Liver (tissue), 9 donors: ENCODE data around the gene LNX1. TPM values are rescaled to one million over a fixed set of nuclear protein-coding genes. Genes with fewer than 3 reads are reported as not detected.

Experiments
- DNase-seq: peaks from one replicate; pipeline ENCODE4 v3.0.0-alpha.2; 2017; ENCODE audit warnings: low spot score
- H3K27ac ChIP-seq, 2 donors: one replicate each; pipeline ENCODE4 v1.7.0; 2013; ENCODE audit warnings: inconsistent platforms in 2 of 2, low read length in 2 of 2, control low read depth in 1 of 2, low read depth in 1 of 2, mild to moderate bottlenecking in 1 of 2
- H3K27me3 ChIP-seq, 4 donors: one replicate each; pipeline versions ENCODE4 v1.6.1 to v1.7.0; 2013; ENCODE audit warnings: low read length in 3 of 4, inconsistent platforms in 1 of 4, mild to moderate bottlenecking in 1 of 4, moderate library complexity in 1 of 4; ENCODE audit not compliant: control insufficient read depth in 4 of 4, insufficient read depth in 4 of 4
- H3K36me3 ChIP-seq, 4 donors: one replicate each; pipeline versions ENCODE4 v1.6.1 to v1.7.0; 2013; ENCODE audit warnings: low read length in 3 of 4, mild to moderate bottlenecking in 3 of 4, low read depth in 1 of 4, moderate library complexity in 1 of 4; ENCODE audit not compliant: control insufficient read depth in 4 of 4, insufficient read depth in 3 of 4
- H3K4me1 ChIP-seq, 4 donors: one replicate each; pipeline versions ENCODE4 v1.6.1 to v1.7.0; 2013; ENCODE audit warnings: low read length in 3 of 4, mild to moderate bottlenecking in 3 of 4, moderate library complexity in 1 of 4; ENCODE audit not compliant: control insufficient read depth in 4 of 4, insufficient read depth in 4 of 4
- H3K4me3 ChIP-seq, 3 donors: one replicate each; pipeline versions ENCODE4 v1.6.1 to v1.7.0; 2013; ENCODE audit warnings: low read length in 3 of 3, control low read depth in 1 of 3, low read depth in 1 of 3, mild to moderate bottlenecking in 1 of 3
- H3K9ac ChIP-seq, 2 donors: one replicate each; pipeline ENCODE4 v1.7.0; 2013; ENCODE audit warnings: low read length in 2 of 2, mild to moderate bottlenecking in 2 of 2, moderate library complexity in 2 of 2, control low read depth in 1 of 2, low read depth in 1 of 2
- H3K9me3 ChIP-seq, 4 donors: one replicate each; pipeline versions ENCODE4 v1.6.1 to v1.7.0; 2013; ENCODE audit warnings: low read length in 3 of 4; ENCODE audit not compliant: control insufficient read depth in 4 of 4
- ATF3 ChIP-seq: IDR thresholded peaks from 2 replicates; pipeline ENCODE4 v1.6.1; 2016; ENCODE audit warnings: antibody characterized with exemption
- CTCF ChIP-seq: fragments of 150-350 bp; IDR thresholded peaks from 2 replicates; pipeline ENCODE4 v1.5.1; 2017; ENCODE audit warnings: improper control_type of control experiment, low read depth, low read length; ENCODE audit not compliant: missing input control
- EGR1 ChIP-seq, 2 donors: IDR thresholded peaks; 2 replicates each; pipeline ENCODE4 v1.6.1; 2016 to 2018; ENCODE audit warnings: antibody characterized with exemption in 2 of 2, low read depth in 2 of 2
- FOXA1 ChIP-seq: IDR thresholded peaks from 2 replicates; pipeline ENCODE4 v1.6.1; 2016; ENCODE audit warnings: antibody characterized with exemption
- FOXA2 ChIP-seq: IDR thresholded peaks from 2 replicates; pipeline ENCODE4 v1.6.1; 2016; ENCODE audit warnings: antibody characterized with exemption
- GABPA ChIP-seq, 2 donors: IDR thresholded peaks in 1 of 2; conservative IDR thresholded peaks in 1 of 2; 2 replicates each; pipeline ENCODE4 v1.6.1; 2016; ENCODE audit warnings: antibody characterized with exemption in 2 of 2, mild to moderate bottlenecking in 1 of 2, moderate library complexity in 1 of 2
- HNF4A ChIP-seq, 2 donors: conservative IDR thresholded peaks; 2 replicates each; pipeline ENCODE4 v1.6.1; 2016; ENCODE audit warnings: antibody characterized with exemption in 2 of 2, mild to moderate bottlenecking in 2 of 2
- MAX ChIP-seq: IDR thresholded peaks from 2 replicates; pipeline ENCODE4 v1.6.1; 2016; ENCODE audit warnings: antibody characterized with exemption
- RAD21 ChIP-seq, 2 donors: IDR thresholded peaks; 2 replicates each; pipeline ENCODE4 v1.6.1; 2016; ENCODE audit warnings: antibody characterized with exemption in 2 of 2, mild to moderate bottlenecking in 2 of 2
- REST ChIP-seq: IDR thresholded peaks from 2 replicates; pipeline ENCODE4 v1.6.1; 2016; ENCODE audit warnings: antibody characterized with exemption, mild to moderate bottlenecking
- RXRA ChIP-seq, 2 donors: IDR thresholded peaks; 2 replicates each; pipeline ENCODE4 v1.6.1; 2017 to 2018; ENCODE audit warnings: antibody characterized with exemption in 2 of 2, mild to moderate bottlenecking in 1 of 2
- SP1 ChIP-seq: IDR thresholded peaks from 2 replicates; pipeline ENCODE4 v1.6.1; 2018; ENCODE audit warnings: antibody characterized with exemption, mild to moderate bottlenecking
- YY1 ChIP-seq: IDR thresholded peaks from 2 replicates; pipeline ENCODE4 v1.6.1; 2016; ENCODE audit warnings: antibody characterized with exemption, mild to moderate bottlenecking
- WGBS: extraction: QIAGEN DNeasy Blood & Tissue Kit; methylation state at CpG from one replicate; pipeline ENCODE4 v1.1.7; 2013; 5-methylcytosine and 5-hydroxymethylcytosine counted together
- polyA plus RNA-seq, 2 donors: library from polyadenylated mRNA; stranded (reverse) in 1 of 2; unstranded in 1 of 2; fragments of 200-250 nt in 1 of 2; fragments of >200 nt in 1 of 2; fragmentation: Nextera tagmentation in 1 of 2; extraction: Ambion mirVana in 1 of 2; gene quantifications; one replicate each; pipeline versions ENCODE4 v1.2.1 to v1.2.3, GENCODE V29; 2013 to 2015
- total RNA-seq, 2 donors: library from RNA; depleted of rRNA; stranded (reverse); fragments of >200 nt; gene quantifications; one replicate each; pipeline ENCODE4 v1.2.3, GENCODE V29; 2014
- donor health status: healthy.
- donor health status: healthy.
- donor health status: healthy.
- donor health status: healthy.
- donor health status: healthy.

Gene LNX1
- total and polyA plus RNA-seq, 4 donors: 1.5 to 3.4 (median 2.3) TPM

- TF ChIP-seq GABPA (IDR thresholded peaks at IDR 0.05 in 1 of 2, conservative IDR thresholded peaks at IDR 0.05 in 1 of 2) (no peak), FOXA1 (no peak), RAD21 (IDR thresholded peaks at IDR 0.05) (no peak)
These were observed 96.4 kb downstream of the LNX1 start (continued) for GRCh38 chr4:53494851-53495250.

- Histone ChIP-seq H3K27me3 (no peaks in the 10 kb centered on the region), H3K9me3 (no peaks in the 10 kb centered on the region), H3K4me1 (peaks cover 0 to 3% (median 0%) of the 10 kb centered on the region in 4 donors), H3K36me3 (peaks cover 0 to 5% (median 2%) of the 10 kb centered on the region in 4 donors), H3K4me3 (no peak overlapping the region), H3K9ac (no peak overlapping the region), H3K27ac (no peak overlapping the region)
- DNase-seq: no peak
- WGBS: 36% methylated on average over 3 of the region's 3 CpGs
- peak; percentile 83 to 88 for TF ChIP-seq RAD21 (IDR thresholded peaks at IDR 0.05)
- TF ChIP-seq YY1: no peak
- TF ChIP-seq REST: no peak
- TF ChIP-seq FOXA2: no peak
- TF ChIP-seq CTCF: peak; percentile 83
- peak in 1 of 2 donors; percentile 21 for TF ChIP-seq RXRA (IDR thresholded peaks at IDR 0.05)
- peak; percentile 12 for TF ChIP-seq SP1
These were observed 100.2 kb downstream of the LNX1 start for GRCh38 chr4:53490965-53491622.

GRCh38 chr4:53490161-53490956 lies 100.9 kb downstream of the LNX1 start:
- TF ChIP-seq RXRA (IDR thresholded peaks at IDR 0.05): no peak
- TF ChIP-seq EGR1 (IDR thresholded peaks at IDR 0.05; ENCODE audit: low read depth in 2 of 2): no peak
- TF ChIP-seq SP1: no peak
- no peak for TF ChIP-seq ATF3
- no peak for TF ChIP-seq HNF4A (conservative IDR thresholded peaks at IDR 0.05)
- TF ChIP-seq MAX: no peak
- Histone ChIP-seq H3K4me1 (peaks cover 0 to 3% (median 0%) of the 10 kb centered on the region in 4 donors), H3K9ac (no peak overlapping the region), H3K4me3 (no peak overlapping the region), H3K27me3 (no peaks in the 10 kb centered on the region), H3K27ac (no peak overlapping the region), H3K36me3 (peaks cover 0 to 2% (median 0%) of the 10 kb centered on the region in 4 donors), H3K9me3 (no peaks in the 10 kb centered on the region)
- no peak for DNase-seq
- 80% methylated on average over 6 of the region's 6 CpGs for WGBS
